SW 1271 (cell line): ENCODE results near the gene NOS1AP.

Experiments used
- DNase-seq, 2 experiments: peaks; one replicate each; lab custom pipeline; 2025; lab: John Stamatoyannopoulos, UW

The NOS1AP gene

DNA sequence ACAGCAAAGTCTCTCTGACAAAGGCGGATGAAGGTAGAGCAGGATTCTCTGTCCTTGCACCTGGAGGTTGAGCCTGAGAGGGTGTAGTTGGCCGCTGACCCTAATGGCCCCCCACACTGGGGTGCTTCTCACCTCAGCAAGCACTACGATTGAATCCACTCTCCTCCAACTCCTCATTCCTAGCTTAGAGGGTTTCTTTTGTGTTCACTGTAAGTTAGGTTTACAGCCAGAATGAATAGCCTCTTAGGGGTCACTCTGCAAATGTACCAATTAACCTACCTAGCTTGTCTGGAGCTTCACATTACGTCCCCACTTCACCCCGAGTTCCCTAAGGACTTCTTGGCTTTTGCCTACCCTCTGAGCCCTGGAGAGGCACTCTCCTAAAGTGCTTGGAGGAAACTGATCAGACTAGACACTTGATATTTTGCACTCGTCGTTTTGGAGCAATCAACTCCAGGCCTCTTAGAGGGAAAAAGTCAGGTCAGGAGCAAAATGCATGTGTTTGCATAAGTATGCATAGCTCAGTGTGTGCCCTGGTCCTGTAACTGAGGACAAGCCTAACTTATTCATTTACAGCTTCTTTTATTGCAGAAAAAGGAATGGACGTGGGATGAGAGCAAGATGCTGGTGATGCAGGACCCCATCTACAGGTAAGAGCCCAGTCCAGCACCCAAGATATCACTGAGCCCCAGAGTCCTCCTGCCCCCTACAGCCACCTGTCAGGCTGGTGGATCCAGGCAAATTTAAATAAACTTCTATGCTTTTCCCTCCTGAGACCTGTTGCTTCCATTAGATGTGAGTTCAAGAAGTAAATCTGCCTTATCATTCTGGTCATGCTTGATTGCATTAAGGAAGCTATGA lies 230.8 kb downstream of the NOS1AP start:
- DNase-seq: no peak

DNA sequence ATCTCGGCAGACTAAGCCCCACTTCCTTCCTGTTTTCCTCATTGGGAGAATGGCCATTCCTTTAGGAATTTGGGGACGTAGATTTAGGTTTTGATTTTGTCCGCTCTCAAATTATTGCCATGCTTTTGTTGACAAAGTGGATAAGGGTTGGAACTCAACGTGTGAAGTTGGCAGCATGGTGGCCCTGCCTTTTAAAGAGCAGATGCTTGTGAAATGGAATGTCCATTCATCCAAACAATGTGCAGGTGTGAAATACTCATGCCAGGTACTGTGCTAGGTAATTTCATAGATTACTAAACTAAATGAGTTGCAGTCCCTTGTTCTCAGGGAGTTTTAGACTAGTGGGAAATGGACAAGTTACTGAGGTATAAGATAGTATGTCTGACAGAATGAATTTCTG lies 232.2 kb downstream of the NOS1AP start:
- DNase-seq: no peak

DNA sequence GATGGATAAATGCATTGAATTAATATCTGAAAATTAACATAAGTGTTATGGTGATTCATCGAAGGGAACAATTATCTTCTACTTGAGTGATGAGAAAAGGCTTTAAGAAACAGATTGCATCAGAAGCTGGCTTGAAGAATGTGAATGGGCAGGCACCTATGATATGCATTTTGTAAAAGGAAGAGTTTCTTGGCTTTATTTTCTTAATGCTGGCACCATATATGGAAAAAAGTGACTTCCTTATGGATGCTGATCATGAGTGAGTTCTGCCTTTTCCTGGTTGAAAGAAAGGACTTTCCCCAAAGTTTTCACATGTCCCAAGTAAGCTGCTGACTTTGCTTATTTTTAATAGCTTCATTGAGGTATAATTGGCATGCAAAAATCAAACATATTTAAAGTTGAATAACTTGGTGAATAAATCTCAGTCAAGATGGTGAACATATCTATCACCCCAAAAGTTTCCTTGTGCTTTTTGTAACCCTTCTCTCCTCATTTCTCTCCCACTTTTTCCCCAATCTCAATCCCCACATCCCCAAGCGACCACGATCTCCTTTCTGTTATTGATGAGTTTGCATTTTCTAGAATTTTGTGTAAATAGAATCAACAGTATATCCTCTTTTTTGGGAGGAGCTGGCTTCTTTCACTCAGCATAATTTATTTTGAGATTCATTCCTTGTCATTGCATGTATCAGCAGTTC lies 233.0 kb downstream of the NOS1AP start:
- DNase-seq: no peak

DNA sequence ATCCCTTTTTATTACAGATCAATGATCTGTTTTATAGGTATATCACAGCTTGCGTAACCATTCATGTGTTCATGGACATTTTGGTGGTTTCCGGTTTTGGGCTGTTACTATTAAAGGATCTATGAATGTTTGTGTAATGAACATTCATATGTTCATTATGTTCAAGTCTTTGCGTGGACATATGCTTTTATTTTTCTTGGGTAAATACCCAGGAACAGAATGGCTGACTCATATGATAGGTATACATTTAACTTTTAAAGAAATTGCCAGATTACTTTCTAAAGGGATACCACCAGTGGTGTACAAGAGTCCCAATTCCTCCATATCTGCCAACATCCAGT lies 233.5 kb downstream of the NOS1AP start:
- DNase-seq: no peak

DNA sequence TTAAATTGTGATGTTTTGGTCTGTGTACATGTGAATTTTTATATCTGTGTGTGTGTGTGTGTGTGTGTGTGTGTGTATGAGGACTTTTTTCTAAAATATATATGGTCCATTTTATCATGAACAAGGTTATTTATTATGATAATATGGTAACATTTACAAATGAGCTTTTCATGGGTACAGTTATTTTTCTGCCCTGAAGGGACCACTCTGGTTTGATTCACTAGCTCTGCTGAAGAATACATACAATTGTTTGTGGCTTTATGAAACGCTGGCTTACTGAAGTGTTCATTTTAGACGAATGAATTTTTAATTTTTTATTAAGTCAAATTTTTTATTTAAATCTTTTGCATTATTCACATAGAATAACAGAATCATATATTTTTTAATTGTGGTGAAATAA lies 235.2 kb downstream of the NOS1AP start:
- no peak for DNase-seq

DNA sequence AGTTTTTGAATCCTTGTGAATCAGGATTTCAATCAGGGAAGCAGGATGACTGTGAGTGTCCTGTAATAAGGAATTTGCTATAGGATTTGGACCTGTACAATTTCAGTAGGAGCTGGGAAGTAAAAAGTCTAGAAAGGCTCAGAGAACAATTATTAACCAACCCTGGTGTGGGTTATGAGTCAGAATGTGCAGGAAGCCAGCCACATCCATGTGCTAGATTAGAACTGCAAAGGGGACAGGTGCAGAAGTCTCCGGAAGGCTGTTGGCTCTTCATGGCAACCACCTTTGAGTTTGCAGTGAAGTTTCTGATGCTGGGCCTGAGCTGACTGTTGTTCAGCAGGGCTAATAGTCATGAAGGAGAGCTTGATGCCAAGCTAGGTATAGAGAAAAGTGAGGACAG lies 236.5 kb downstream of the NOS1AP start:
- no peak for DNase-seq

DNA sequence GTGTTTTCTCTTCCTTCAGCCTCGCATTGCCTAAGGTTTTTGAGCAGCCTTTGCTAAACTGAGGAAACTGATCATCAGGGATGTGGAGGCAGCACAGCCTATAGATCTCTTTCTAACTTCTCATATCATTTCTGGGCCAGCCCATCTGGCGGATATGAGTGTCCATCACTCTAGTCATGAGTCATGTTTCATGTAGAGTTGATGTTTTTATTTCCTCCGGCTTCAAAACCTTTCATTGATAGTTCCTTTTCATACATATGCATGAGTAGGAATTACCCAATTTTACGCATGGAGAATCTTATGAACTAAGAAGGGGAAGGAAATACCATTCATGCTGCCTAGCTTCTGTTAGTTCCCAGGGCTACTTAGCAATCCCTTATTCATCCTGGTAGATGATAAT lies 240.8 kb downstream of the NOS1AP start:
- no peak for DNase-seq

DNA sequence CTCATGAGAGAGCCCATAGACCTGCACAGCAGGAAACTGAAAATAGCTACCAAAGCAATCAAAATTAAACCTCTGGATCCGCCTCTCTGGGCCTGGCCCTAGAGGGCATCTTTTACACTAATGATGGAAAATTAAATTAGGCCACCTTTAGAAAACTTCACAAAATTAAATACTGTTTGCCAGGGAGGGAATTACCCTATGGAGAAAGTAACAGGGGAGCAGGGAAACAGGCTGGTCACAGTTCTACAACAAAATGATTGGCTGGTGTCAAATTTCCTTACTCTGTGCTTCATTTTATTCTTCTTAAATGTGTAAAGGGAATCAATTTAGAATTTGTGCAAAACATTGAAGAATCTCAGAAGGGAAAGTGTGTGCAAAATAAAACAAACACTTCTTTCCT lies 244.7 kb downstream of the NOS1AP start:
- no peak for DNase-seq

DNA sequence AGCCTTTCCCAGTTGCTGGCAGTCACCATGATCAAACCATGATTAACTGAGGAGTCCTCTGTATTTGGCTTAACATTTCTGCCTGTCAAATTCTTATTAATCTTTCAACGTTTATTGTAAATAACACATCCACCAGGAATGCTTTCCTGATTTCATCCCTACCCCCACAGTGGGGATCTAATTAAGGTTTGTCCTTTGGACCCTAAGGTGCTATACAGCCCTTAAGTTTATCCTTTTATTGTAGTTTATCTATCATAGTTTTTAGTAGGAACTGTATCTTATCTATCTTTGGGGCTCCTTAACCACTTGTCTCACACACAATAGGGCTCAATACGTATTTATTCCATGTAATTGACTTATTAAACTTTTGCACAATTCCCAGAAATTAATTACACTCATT lies 246.2 kb downstream of the NOS1AP start:
- no peak for DNase-seq

DNA sequence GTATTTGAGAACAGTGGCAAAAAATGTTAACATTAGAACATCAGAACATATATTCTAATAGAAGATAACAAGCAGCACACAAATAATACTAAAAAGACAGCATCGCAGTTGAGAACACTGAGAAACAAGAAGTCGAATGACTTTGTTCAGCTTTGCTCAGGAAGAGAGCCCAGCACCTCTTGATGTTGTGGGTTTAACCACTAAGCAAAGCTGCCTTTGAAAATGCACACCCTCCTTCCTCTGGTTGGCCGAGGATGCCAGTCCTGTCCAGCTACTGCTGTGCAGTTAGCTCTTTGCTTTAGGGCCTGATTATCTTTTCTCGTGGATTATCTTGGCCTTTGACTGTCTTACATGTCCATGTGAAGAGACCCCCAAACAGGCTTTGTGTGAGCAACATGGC lies 246.7 kb downstream of the NOS1AP start:
- no peak for DNase-seq

DNA sequence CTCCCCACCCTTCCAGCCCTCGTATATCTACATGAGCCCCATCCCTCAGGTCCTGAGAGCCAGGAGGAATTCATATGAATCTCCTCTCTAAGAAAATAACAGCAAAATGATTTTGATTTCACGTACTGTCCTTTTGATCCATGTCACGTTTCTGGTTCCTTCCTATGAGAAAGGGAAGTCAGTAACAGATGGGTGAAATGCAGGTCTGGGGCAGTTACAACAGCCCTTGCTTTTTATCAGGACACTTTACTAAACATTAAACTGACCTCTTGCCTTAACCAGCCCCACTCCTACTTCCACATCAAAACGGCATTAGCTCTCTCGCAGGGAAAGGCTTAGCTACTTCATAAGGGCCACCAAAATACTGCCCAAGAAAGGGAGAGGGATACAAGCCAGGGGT lies 248.1 kb downstream of the NOS1AP start:
- DNase-seq: no peak

DNA sequence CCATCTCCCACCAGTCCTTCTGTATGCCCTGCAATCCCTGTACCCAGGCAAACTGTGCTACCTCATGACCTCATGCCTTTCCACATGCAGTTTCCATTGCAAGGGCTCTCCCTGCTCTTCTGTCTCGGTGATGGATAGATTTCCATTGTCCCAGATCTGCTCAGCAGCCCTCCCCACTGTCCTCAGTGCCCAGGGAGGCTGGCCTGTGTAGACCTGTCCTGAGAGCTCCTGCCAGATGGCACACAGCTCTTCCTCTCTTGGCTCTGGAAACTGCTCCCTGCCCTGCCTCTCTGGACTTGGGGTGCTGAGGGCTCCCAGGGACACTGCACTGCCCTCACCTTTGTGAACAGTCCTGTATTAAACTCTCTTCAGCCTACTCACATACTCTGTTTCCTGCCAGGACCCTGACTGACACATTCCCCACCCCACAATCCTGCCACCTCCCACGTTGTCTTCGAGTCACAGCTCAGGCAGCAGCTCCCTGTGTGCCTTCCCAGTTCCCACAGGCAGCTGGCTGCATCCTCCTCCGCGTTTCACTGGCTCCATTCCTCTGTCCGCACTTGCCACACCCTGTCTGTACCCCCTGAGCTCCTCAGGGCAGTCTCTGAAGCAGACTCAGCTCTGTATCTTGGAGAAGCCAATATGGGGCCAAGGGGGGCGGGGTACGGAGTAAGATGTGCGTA lies 250.1 kb downstream of the NOS1AP start:
- DNase-seq: no peak

DNA sequence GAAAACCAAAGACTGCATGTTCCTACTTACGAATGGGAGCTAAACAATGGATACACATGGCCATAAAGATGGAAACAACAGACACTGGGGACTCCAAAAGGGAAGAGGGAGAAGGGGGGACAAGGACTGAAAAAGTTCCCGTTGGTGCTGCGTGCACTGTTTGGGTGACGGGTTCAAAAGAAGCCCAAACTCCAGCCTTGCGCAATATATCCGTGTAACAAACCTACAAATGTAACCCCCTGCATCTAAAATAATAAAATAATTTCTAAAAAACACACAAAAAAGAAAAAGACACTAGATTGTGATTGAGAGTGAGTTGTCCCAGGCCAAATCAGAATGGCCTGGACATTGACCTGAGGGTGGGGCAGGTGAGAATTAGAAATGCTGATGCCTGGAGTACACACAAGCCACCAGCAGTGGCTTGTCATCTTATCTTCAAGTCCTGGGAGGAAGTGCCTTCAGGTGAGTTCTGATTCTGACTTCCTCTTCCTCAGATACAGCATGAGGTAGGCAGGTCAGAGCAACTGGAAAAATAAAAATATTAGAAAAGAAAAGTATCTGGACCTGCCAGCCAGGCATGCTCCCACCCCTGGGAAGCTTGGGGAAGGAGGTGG lies 252.4 kb downstream of the NOS1AP start:
- no peak for DNase-seq

DNA sequence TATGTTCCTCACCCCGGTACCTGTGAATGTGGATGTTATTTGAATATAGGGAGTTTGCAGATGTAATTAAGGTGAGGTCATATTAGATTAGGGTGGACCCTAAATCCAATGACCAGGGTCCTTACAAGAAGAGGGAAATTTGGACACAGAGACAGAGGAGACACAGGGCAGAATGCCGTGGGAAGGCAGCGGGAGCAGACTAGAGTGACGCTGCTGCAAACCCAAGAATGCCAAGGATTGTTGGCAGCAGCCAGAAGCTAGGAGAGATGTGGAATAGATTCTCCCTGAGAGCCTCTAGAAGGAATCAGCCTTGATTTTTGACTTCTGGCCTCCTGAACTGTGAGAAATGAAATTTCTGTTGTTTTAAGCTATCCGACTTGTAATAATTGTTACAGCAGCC lies 253.5 kb downstream of the NOS1AP start:
- no peak for DNase-seq

DNA sequence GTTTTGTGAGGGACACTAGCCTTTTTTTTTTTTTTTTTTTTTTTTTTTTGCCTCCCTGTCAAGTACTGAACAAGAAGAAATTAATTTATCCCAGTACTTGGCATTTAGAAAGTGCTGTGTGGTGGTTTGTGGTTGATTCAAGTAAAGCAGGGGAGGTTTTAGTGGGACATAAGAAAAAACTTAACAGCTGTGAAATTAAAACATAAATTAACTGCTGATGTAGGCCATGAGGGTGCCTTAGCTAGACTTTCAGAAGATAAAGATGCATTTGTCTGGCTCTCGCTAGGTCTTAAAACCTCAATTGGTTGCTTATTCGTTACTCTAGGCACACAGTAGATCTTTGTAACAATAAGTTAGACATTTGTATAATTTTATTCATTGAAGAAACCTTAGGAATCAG lies 254.9 kb downstream of the NOS1AP start:
- DNase-seq: no peak

DNA sequence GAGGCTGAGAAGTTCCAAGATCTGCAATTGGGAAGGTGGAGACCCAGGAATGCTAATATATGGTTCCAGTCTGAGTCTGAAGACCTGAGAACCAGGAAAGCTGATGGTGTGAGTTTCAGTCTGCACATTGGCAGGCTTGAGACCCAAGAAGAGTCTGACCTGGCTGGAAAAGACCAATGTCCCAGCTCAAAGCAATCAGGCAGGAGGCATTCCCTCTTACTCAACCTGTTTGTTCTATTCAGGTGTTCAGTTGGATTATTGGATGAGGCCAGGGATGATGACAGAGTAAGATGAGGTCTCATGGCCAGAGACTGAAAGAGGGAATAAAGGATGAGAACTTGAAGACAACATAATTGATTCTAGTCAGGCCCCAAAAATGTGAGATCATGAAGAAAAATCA lies 257.1 kb downstream of the NOS1AP start:
- DNase-seq: no peak

DNA sequence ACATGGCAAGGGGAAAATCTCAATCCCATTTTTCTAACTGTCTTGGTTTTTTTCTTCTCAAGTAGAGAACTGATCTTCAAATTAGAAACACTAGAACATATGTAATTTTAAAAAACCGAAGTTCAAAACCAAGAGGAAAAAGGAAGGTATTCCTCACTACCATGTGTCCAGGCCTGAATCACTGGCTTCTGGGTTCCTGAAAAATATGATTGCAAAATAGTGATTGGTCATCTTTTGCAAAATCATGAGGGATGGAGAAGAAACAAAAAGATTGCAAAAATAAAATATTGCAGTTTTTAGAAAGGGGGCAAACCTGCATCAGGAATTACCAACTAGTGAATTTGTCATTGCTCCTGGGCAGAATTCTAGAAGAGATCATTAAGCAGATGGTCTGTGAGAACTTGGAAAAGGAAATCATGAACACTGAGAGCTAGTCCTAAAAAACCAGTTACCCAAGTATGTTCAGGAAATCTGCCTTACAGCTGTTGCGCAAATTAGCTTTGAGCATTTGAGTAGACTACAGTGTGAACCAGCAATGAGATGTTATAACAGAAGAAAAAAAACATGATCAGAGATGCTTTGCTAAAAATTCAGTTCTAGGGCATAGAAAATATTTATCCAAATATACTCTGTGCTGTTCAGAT lies 257.8 kb downstream of the NOS1AP start:
- no peak for DNase-seq

DNA sequence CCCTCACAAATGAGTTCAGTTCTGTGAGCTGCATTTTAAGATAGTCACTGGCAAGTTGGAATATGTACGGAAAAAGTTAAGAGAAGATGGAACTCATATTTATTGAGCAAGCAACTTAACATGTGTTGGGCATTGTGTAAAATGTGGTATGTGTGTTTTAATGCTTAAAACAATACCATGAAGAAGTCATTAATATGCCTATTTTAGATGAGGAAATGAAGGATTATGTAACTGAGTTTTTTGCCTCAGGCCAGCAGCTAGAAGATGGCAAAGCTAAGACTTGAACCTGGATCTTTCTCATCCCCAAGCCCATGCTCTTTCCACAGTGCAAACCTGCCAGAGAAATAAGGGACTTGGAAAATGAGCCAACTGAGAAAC lies 258.3 kb downstream of the NOS1AP start:
- no peak for DNase-seq

DNA sequence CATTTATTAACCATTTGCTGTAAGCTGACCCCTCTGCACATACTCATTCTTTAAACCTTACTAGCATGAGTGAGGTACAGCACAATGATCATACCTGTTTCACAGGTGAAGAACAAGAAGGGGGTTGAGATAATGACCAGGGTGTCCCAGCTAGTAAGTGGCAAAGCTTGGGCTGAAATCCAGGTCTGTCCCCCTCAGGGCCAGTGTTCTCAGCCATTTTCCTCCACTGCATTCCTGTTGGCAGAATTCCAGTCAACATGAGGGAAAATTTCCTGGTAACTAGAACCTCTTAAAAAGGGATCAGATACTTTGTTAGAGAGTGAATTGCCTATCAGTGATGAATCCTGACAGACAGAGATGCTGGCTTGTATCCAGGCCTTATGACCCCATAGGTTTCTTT lies 259.0 kb downstream of the NOS1AP start:
- no peak for DNase-seq

DNA sequence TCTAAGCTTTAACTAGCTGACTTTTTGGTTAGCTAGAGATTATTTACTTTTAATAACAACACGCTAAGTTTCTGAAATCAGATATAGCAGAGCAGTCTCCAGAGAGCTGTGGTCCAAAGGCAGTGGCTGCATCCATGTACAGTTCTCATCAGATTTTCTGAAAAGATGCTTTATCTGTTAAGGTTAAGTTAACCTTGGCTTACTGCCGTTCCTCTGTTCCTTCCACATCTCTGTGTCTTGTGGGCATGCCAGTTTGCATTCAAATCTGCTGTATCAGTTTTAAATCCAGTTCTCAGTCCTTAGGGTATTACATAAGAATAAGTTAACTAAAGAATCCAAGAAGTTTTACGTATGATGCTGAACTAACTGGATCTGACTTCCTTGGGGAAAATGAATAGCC lies 260.3 kb downstream of the NOS1AP start:
- no peak for DNase-seq

DNA sequence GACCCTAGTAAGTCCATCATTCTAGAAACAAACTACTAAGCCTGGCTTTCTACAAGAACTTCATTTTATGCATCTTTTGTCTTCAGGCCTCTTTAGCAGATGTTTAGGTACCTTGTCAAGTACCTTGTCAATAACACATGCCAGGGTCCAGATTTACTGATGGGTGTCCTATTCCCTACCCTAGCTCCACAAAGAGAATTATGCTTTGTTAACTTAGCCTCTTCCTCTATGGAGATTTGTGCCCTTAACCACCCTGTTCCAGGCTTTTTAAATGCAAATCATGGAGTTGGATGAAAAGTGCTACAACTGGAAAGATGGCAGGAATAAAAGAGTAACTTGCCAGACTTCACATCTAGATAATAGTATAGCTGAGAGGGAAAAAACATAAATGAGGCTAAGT lies 264.5 kb downstream of the NOS1AP start:
- no peak for DNase-seq

DNA sequence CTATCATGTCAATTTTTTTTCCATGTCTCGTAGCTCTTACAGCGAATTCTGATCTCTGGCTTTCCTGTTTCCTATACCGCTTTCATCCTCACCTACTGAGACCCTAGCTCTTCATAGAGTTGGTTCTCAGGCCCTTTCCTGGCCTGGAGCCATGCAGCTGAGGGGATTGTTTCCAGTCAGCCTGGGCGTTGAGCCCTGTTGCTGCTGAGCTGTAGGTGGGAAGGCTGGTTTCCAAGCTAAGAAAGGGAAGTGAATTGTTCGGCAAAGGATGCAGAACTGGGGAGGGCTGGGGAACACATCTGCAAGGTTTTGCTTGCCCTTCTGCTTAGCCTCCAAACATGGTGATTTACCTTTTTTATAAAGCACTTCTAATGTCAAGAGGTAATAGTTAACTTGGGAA lies 265.6 kb downstream of the NOS1AP start:
- DNase-seq: no peak
